Liver (tissue), 3 donors: Measurements from ENCODE around the gene CD300C.

Experiments used
- CTCF ChIP-seq: fragments of 150-350 bp; IDR thresholded peaks from 2 replicates; pipeline ENCODE4 v1.5.1; 2017; ENCODE audit warnings: improper control_type of control experiment, low read depth, low read length; ENCODE audit not compliant: missing input control
- FOXA2 ChIP-seq: IDR thresholded peaks from 2 replicates; pipeline ENCODE4 v1.6.1; 2016; ENCODE audit warnings: antibody characterized with exemption
- JUND ChIP-seq, 2 donors: IDR thresholded peaks; 2 replicates each; pipeline ENCODE4 v1.6.1; 2016; ENCODE audit warnings: antibody characterized with exemption in 2 of 2
- RAD21 ChIP-seq, 2 donors: IDR thresholded peaks; 2 replicates each; pipeline ENCODE4 v1.6.1; 2016; ENCODE audit warnings: antibody characterized with exemption in 2 of 2, mild to moderate bottlenecking in 2 of 2
- SP1 ChIP-seq: IDR thresholded peaks from 2 replicates; pipeline ENCODE4 v1.6.1; 2018; ENCODE audit warnings: antibody characterized with exemption, mild to moderate bottlenecking
- TAF1 ChIP-seq: conservative IDR thresholded peaks from 2 replicates; pipeline ENCODE4 v1.6.1; 2016; ENCODE audit warnings: antibody characterized with exemption, mild to moderate bottlenecking
- YY1 ChIP-seq: IDR thresholded peaks from 2 replicates; pipeline ENCODE4 v1.6.1; 2016; ENCODE audit warnings: antibody characterized with exemption, mild to moderate bottlenecking
- ZBTB33 ChIP-seq: IDR thresholded peaks from 2 replicates; pipeline ENCODE4 v1.6.1; 2016; ENCODE audit warnings: antibody characterized with exemption
- TF ChIP-seq, protein P1 (sequence below): IDR thresholded peaks from 2 replicates; pipeline ENCODE4 v1.6.1; 2016; ENCODE audit warnings: antibody characterized with exemption
- TF ChIP-seq, protein P2 (sequence below): IDR thresholded peaks from 2 replicates; pipeline ENCODE4 v1.6.1; 2016; ENCODE audit warnings: antibody characterized with exemption, mild to moderate bottlenecking
- donor health status: healthy.
- donor health status: healthy.

- TF ChIP-seq CTCF (no peak), SP1 (no peak), YY1 (no peak), JUND (IDR thresholded peaks at IDR 0.05) (no peak), FOXA2 (no peak), RAD21 (IDR thresholded peaks at IDR 0.05) (no peak), ZBTB33 (no peak), TAF1 (no peak)
- TF ChIP-seq, protein P1, sequence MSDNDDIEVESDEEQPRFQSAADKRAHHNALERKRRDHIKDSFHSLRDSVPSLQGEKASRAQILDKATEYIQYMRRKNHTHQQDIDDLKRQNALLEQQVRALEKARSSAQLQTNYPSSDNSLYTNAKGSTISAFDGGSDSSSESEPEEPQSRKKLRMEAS, result no peak
- TF ChIP-seq, protein P2, sequence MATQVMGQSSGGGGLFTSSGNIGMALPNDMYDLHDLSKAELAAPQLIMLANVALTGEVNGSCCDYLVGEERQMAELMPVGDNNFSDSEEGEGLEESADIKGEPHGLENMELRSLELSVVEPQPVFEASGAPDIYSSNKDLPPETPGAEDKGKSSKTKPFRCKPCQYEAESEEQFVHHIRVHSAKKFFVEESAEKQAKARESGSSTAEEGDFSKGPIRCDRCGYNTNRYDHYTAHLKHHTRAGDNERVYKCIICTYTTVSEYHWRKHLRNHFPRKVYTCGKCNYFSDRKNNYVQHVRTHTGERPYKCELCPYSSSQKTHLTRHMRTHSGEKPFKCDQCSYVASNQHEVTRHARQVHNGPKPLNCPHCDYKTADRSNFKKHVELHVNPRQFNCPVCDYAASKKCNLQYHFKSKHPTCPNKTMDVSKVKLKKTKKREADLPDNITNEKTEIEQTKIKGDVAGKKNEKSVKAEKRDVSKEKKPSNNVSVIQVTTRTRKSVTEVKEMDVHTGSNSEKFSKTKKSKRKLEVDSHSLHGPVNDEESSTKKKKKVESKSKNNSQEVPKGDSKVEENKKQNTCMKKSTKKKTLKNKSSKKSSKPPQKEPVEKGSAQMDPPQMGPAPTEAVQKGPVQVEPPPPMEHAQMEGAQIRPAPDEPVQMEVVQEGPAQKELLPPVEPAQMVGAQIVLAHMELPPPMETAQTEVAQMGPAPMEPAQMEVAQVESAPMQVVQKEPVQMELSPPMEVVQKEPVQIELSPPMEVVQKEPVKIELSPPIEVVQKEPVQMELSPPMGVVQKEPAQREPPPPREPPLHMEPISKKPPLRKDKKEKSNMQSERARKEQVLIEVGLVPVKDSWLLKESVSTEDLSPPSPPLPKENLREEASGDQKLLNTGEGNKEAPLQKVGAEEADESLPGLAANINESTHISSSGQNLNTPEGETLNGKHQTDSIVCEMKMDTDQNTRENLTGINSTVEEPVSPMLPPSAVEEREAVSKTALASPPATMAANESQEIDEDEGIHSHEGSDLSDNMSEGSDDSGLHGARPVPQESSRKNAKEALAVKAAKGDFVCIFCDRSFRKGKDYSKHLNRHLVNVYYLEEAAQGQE, result no peak
Observed at GRCh38 chr17:74550602-74551001, 4.7 kb upstream of the CD300C start.
